Non-pigmented ciliary epithelial cell (primary cell): ENCODE data around the gene HECW1.
"Not testable (repeated sequence)": the region's sequence is repeated elsewhere in the genome, so short reads cannot be mapped to it uniquely, and the experiment has no call there.

Source experiments
- DNase-seq: peaks from one replicate; pipeline ENCODE4 v3.0.0-alpha.2; 2010; ENCODE audit warnings: low read depth

HECW1 gene

GRCh38 chr7:43542716-43543115 is 430.3 kb downstream of the HECW1 start:
- DNase-seq = no peak

- no peak for DNase-seq
These were observed 433.8 kb downstream of the HECW1 start for GRCh38 chr7:43546231-43546630.

GRCh38 chr7:43550427-43550826 is 438.0 kb downstream of the HECW1 start:
- no peak for DNase-seq

- DNase-seq = no peak
These were observed 439.7 kb downstream of the HECW1 start for GRCh38 chr7:43552122-43552521.

GRCh38 chr7:43553999-43554398 is 441.6 kb downstream of the HECW1 start:
- DNase-seq = no peak

- no peak for DNase-seq
These were observed 442.0 kb downstream of the HECW1 start for GRCh38 chr7:43554423-43554822.

- no peak for DNase-seq
These were observed 445.5 kb downstream of the HECW1 start for GRCh38 chr7:43557831-43558495.

GRCh38 chr7:43559171-43559945 is 446.9 kb downstream of the HECW1 start:
- DNase-seq = no peak

GRCh38 chr7:43559946-43560335 is 447.5 kb downstream of the HECW1 start:
- no peak for DNase-seq

GRCh38 chr7:43560742-43561330 is 448.4 kb downstream of the HECW1 start:
- DNase-seq = no peak

GRCh38 chr7:43562383-43562782 is 449.9 kb downstream of the HECW1 start:
- no peak for DNase-seq

GRCh38 chr7:43565786-43566185 is 453.3 kb downstream of the HECW1 start:
- no peak for DNase-seq

GRCh38 chr7:43568529-43568928 is 456.1 kb downstream of the HECW1 start:
- no peak for DNase-seq

- DNase-seq = peak; percentile 87
These were observed 457.0 kb downstream of the HECW1 start for GRCh38 chr7:43569424-43569823.

- DNase-seq = no peak
These were observed 458.4 kb downstream of the HECW1 start for GRCh38 chr7:43570688-43571365.

- DNase-seq = peak; percentile 100
These were observed 460.1 kb downstream of the HECW1 start for GRCh38 chr7:43572516-43573049.

- DNase-seq = not testable (repeated sequence)
These were observed 461.4 kb downstream of the HECW1 start for GRCh38 chr7:43573832-43574231.

- no peak for DNase-seq
These were observed 463.1 kb downstream of the HECW1 start for GRCh38 chr7:43575506-43575905.

GRCh38 chr7:43576241-43576640 is 463.8 kb downstream of the HECW1 start:
- no peak for DNase-seq

GRCh38 chr7:43577485-43577951 is 465.1 kb downstream of the HECW1 start:
- DNase-seq = no peak

GRCh38 chr7:43582503-43583423 is 470.3 kb downstream of the HECW1 start, which contains the start of gene STK17A:
Gene STK17A, plus strand, starts transcription at chr7:43583108. Its CDS starts 136 bp downstream, at chr7:43583244.
- DNase-seq = no peak
